Measurements from ENCODE around the gene PIP4P1. TPM values are rescaled to one million over a fixed set of nuclear protein-coding genes. Genes with fewer than 3 reads are reported as not detected.

PIP4P1 gene
- total and polyA plus RNA-seq, 9 donors = 11.8 to 32.9 (median 25.2) TPM

- DNase-seq = no peak
- Histone ChIP-seq H3K9me3 (no peaks in the 10 kb centered on the region), H3K4me3 (no peak overlapping the region), H3K36me3 (no peaks in the 10 kb centered on the region), H3K27ac (no peak overlapping the region), H3K4me1 (ENCODE audit: insufficient read depth) (no peaks in the 10 kb centered on the region), H3K27me3 (no peaks in the 10 kb centered on the region)
- WGBS, 3 donors = 16 to 33% (median 27%) methylated on average over 2 of the region's 2 CpGs
- intact Hi-C loops (cut with DNase I) = no loop called here
- no peak for TF ChIP-seq POLR2A (IDR thresholded peaks at IDR 0.05)
- TF ChIP-seq EP300 (IDR thresholded peaks at IDR 0.05) = no peak
- TF ChIP-seq, protein P1, sequence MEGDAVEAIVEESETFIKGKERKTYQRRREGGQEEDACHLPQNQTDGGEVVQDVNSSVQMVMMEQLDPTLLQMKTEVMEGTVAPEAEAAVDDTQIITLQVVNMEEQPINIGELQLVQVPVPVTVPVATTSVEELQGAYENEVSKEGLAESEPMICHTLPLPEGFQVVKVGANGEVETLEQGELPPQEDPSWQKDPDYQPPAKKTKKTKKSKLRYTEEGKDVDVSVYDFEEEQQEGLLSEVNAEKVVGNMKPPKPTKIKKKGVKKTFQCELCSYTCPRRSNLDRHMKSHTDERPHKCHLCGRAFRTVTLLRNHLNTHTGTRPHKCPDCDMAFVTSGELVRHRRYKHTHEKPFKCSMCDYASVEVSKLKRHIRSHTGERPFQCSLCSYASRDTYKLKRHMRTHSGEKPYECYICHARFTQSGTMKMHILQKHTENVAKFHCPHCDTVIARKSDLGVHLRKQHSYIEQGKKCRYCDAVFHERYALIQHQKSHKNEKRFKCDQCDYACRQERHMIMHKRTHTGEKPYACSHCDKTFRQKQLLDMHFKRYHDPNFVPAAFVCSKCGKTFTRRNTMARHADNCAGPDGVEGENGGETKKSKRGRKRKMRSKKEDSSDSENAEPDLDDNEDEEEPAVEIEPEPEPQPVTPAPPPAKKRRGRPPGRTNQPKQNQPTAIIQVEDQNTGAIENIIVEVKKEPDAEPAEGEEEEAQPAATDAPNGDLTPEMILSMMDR (IDR thresholded peaks at IDR 0.05) = no peak
Observed at GRCh38 chr14:20421267-20421666, 40.0 kb downstream of the PIP4P1 start.

DNA sequence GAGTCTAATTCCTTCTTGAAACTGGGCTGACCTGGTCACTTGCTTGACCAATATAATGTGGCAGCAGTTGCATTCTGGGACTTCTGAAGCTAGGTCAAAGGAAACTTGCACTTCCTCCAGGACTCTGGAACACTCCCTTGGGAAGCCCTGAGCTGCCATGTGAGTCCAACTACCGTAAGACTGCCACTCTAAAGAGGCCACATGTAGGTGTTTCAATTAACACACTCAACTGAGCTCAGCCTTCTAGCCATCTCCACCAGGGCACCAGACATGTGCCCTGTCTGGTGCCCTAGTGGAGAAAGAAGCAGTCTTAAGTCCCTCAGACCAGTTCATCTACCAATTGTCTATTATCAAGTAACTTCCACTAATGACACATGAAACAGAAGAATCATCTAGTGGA, 41.8 kb downstream of the PIP4P1 start:
- Histone ChIP-seq H3K9me3 (no peaks in the 10 kb centered on the region), H3K4me3 (no peak overlapping the region), H3K27ac (no peak overlapping the region), H3K27me3 (no peaks in the 10 kb centered on the region), H3K36me3 (no peaks in the 10 kb centered on the region), H3K4me1 (ENCODE audit: insufficient read depth) (no peaks in the 10 kb centered on the region)
- intact Hi-C loops (cut with DNase I) = no loop called here
- no peak for DNase-seq
- WGBS, 3 donors = 75 to 85% (median 78%) methylated on average over 1 of the region's 1 CpG
- no peak for TF ChIP-seq POLR2A (IDR thresholded peaks at IDR 0.05)
- no peak for TF ChIP-seq EP300 (IDR thresholded peaks at IDR 0.05)
- TF ChIP-seq, protein P1 (IDR thresholded peaks at IDR 0.05) = no peak

GRCh38 chr14:20418501-20418909, 42.7 kb downstream of the PIP4P1 start:
- Histone ChIP-seq H3K36me3 (no peaks in the 10 kb centered on the region), H3K27ac (no peak overlapping the region), H3K27me3 (no peaks in the 10 kb centered on the region), H3K4me1 (ENCODE audit: insufficient read depth) (no peaks in the 10 kb centered on the region), H3K9me3 (no peaks in the 10 kb centered on the region), H3K4me3 (no peak overlapping the region)
- no peak for TF ChIP-seq POLR2A (IDR thresholded peaks at IDR 0.05)
- TF ChIP-seq, protein P1 (IDR thresholded peaks at IDR 0.05) = no peak
- TF ChIP-seq EP300 (IDR thresholded peaks at IDR 0.05) = no peak
- intact Hi-C loops (cut with DNase I) = no loop called here
- DNase-seq = no peak
- WGBS, 3 donors = 90 to 94% (median 92%) methylated on average over 2 of the region's 2 CpGs

DNA sequence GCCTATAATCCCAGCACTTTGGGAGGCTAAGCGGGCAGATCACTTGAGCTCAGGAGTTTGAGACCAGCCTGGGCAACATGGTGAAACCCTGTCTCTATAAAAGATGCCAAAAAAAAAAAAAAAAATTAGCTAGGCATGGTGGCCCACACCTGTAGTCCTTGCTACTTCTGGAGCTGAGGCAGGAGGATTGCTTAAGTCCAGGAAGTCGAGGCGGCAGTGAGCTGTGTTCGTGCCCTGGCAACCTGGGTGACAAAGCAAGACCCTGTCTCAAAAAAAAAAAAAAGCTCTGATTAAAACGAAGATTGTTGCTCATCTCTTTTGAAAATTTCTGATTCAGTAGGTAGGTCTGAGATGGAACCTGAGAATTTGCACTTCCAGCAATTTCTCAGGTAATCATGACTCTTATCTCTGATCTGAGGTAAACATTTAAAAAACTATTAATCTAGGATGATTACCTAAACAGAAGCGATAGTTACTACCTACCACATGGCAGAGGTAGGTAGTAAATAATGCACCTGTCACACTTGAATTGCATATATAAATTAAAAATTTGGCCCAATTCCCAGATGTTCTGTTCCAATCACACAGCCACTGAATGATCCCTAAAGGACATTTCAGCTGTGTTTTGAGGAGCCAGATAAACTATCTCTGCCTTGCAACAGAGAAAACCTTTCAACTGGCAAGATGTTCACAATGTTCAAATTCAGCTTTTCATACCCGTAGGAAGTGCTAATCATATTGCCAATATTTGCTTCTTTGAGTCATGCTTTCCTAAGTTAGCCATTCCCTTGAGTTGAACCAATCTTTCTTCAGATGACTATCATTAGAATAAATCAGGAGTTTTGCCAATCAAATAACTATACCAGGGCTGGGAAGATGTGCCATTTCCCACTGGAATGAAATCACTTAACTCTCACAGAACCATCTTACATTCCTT, 43.7 kb downstream of the PIP4P1 start:
- no peak for DNase-seq
- no peaks in the 10 kb centered on the region for H3K9me3 ChIP-seq
- intact Hi-C loops (cut with DNase I) = no loop called here
- no peak for TF ChIP-seq POLR2A (IDR thresholded peaks at IDR 0.05)
- TF ChIP-seq EP300 (IDR thresholded peaks at IDR 0.05) = no peak
- TF ChIP-seq, protein P1 (IDR thresholded peaks at IDR 0.05) = no peak
- no peak overlapping the region for H3K27ac ChIP-seq
- no peaks in the 10 kb centered on the region for H3K36me3 ChIP-seq
- WGBS, 3 donors = 61 to 74% (median 73%) methylated on average over 7 of the region's 7 CpGs
- H3K27me3 ChIP-seq = no peaks in the 10 kb centered on the region
- no peak overlapping the region for H3K4me3 ChIP-seq
- H3K4me1 ChIP-seq (ENCODE audit: insufficient read depth) = no peaks in the 10 kb centered on the region

All from ovary (tissue), 9 donors.